HepG2 (cell line): ENCODE results near the gene FOXA1. TPM values are rescaled to one million over a fixed set of nuclear protein-coding genes. Genes with fewer than 3 reads are reported as not detected.

Experiments used
- ARID2 ChIP-seq: sonication (generic); formaldehyde crosslinking; IDR thresholded peaks from 2 replicates; pipeline ENCODE4 v1.8.1; 2022; ENCODE audit warnings: mild to moderate bottlenecking, missing genetic modification reagents, borderline replicate concordance
- E2F5 ChIP-seq: sonication (generic); formaldehyde crosslinking; conservative IDR thresholded peaks from 2 replicates; pipeline ENCODE4 v1.4.0; 2020; ENCODE audit warnings: missing genetic modification reagents
- HOXA3 ChIP-seq: sonication (generic); formaldehyde crosslinking; IDR thresholded peaks from 2 replicates; pipeline ENCODE4 v1.5.0; 2020; ENCODE audit warnings: missing genetic modification reagents
- LCORL ChIP-seq, 2 experiments: fragments of 450-650 bp in 1 of 2; sonication (generic) in 1 of 2; formaldehyde crosslinking in 1 of 2; IDR thresholded peaks; 2 replicates each; pipeline versions ENCODE4 v1.5.0 to v1.6.1; 2017 to 2020; ENCODE audit warnings: antibody characterized with exemption in 1 of 2, missing genetic modification reagents in 1 of 2
- NCOA5 ChIP-seq: sonication (generic); formaldehyde crosslinking; IDR thresholded peaks from 2 replicates; pipeline ENCODE4 v1.4.0; 2020; ENCODE audit warnings: missing genetic modification reagents
- NPAS2 ChIP-seq: sonication (generic); formaldehyde crosslinking; IDR thresholded peaks from 2 replicates; pipeline ENCODE4 v1.8.0; 2022; ENCODE audit warnings: mild to moderate bottlenecking, missing genetic modification reagents, borderline replicate concordance
- PAX8 ChIP-seq: sonication (generic); formaldehyde crosslinking; IDR thresholded peaks from 2 replicates; pipeline ENCODE4 v1.8.0; 2022; ENCODE audit warnings: mild to moderate bottlenecking, missing genetic modification reagents, borderline replicate concordance
- PLSCR1 ChIP-seq: sonication (generic); formaldehyde crosslinking; IDR thresholded peaks from 2 replicates; pipeline ENCODE4 v1.5.0; 2020; ENCODE audit warnings: missing genetic modification reagents, mild to moderate bottlenecking, borderline replicate concordance
- RARA ChIP-seq: IDR thresholded peaks from 2 replicates; pipeline ENCODE4 v1.6.1; 2016; ENCODE audit warnings: missing genetic modification reagents, missing compliant biosample characterization
- RARG ChIP-seq: sonication (generic); formaldehyde crosslinking; IDR thresholded peaks from 2 replicates; pipeline ENCODE4 v1.4.0; 2020; ENCODE audit warnings: low read depth, mild to moderate bottlenecking, missing genetic modification reagents
- RFXAP ChIP-seq: sonication (generic); formaldehyde crosslinking; IDR thresholded peaks from 2 replicates; pipeline ENCODE4 v1.4.0; 2020; ENCODE audit warnings: missing genetic modification reagents, borderline replicate concordance
- ZFP41 ChIP-seq: sonication (generic); formaldehyde crosslinking; IDR thresholded peaks from 2 replicates; pipeline ENCODE4 v1.4.0; 2020; ENCODE audit warnings: mild to moderate bottlenecking, missing genetic modification reagents, borderline replicate concordance
- ZNF10 ChIP-seq: sonication (generic); formaldehyde crosslinking; IDR thresholded peaks from 2 replicates; pipeline ENCODE4 v1.4.0; 2020; ENCODE audit warnings: mild to moderate bottlenecking, low read depth, missing genetic modification reagents, borderline replicate concordance
- ZNF280D ChIP-seq: sonication (generic); formaldehyde crosslinking; IDR thresholded peaks from 2 replicates; pipeline ENCODE4 v1.5.1; 2020; ENCODE audit warnings: mild to moderate bottlenecking, missing genetic modification reagents
- ZNF557 ChIP-seq: sonication (generic); formaldehyde crosslinking; IDR thresholded peaks from 2 replicates; pipeline ENCODE4 v1.4.0; 2020; ENCODE audit warnings: missing genetic modification reagents
- ZNF558 ChIP-seq: sonication (generic); formaldehyde crosslinking; IDR thresholded peaks from 2 replicates; pipeline ENCODE4 v1.9.0; 2022; ENCODE audit warnings: mild to moderate bottlenecking, missing genetic modification reagents, borderline replicate concordance
- polyA plus RNA-seq, 8 experiments: library from polyadenylated mRNA; depleted of rRNA in 3 of 8; stranded (reverse) in 7 of 8; unstranded in 1 of 8; fragments of >200 nt; fragmentation: Illumina TruSeq in 4 of 8; extraction: Trizol in 4 of 8; gene quantifications; 2 replicates each; pipeline versions ENCODE4 v1.2.1 to v1.2.3, GENCODE V29; 2011 to 2016; ENCODE audit warnings: low read depth in 4 of 8, missing spikeins in 1 of 8, mixed read lengths in 1 of 8; ENCODE audit not compliant: insufficient read depth in 1 of 8
- total RNA-seq, 5 experiments: library from RNA; depleted of rRNA; stranded (reverse); fragments of >200 nt; fragmentation: Illumina TruSeq; extraction: Trizol; gene quantifications; 2 replicates each; pipeline ENCODE4 v1.2.3, GENCODE V29; 2016; ENCODE audit warnings: low read depth in 1 of 5
- TF ChIP-seq, protein P1 (sequence below): sonication (generic); formaldehyde crosslinking; IDR thresholded peaks from 2 replicates; pipeline ENCODE4 v1.4.0; 2020; ENCODE audit warnings: missing genetic modification reagents, borderline replicate concordance
- TF ChIP-seq, protein P2 (sequence below): IDR thresholded peaks from 2 replicates; pipeline ENCODE4 v1.6.1; 2016; ENCODE audit warnings: low read depth, control low read depth

The FOXA1 gene
- total and polyA plus RNA-seq, 2 of the 13 experiments (the other 11 are each of a cell fraction or from before 2014, with no cell fraction given): 43.4 to 58.6 TPM

DNA sequence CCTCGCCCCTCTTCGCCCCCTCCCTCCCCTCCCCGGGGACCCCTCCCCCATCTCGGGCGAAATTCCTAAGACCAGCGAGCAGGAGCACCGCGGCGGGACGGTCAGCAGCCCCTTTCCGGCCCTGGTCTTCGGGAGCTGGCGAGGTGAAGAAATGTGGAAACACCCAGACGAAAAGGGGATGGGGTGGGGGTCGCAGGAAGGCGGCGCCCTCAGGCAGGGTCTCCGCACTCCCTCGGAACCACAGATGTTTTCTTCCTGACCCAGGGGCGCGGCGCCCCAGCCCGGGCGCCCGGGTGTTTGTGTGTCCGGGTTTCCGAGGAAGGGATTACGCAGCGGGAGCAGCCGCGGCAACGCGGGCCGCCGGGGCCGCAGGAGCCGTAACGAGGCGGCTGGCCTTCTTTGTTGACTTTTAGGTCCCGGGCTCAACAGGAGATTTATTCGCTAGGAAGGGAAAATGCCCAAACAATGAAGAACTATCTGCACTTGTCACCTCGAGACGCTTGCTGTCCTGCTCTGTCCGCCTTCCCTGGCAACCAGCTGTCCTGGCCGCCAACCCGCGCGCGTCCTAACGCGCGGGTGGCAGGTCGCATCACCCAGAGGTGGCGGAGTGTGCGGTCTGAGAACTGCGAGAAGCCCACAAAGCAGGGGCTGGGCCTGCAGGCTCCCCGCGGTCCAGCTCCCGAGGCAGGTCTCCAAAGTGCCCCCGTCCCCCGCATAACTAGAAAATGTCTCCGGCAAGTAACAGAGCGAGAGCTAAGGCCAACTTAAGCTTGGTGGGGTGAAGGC is 7.0 kb downstream of the FOXA1 start (continued):
- TF ChIP-seq ARID2 (CRISPR knock-in tag) (0 out of 2 replicates have a peak, but pooled peaks have one; percentile 9), RFXAP (CRISPR knock-in tag) (no peak; the same call in 1 of the 2 replicates), LCORL (IDR thresholded peaks at IDR 0.05) (no peak), LCORL (CRISPR knock-in tag; IDR thresholded peaks at IDR 0.05) (peak; percentile 92), ZNF10 (no peak), NCOA5 (CRISPR knock-in tag) (no peak), E2F5 (CRISPR knock-in tag) (no peak), NPAS2 (CRISPR knock-in tag) (0 out of 2 replicates have a peak, but pooled peaks have one; percentile 65), ZNF280D (CRISPR knock-in tag) (peak; percentile 95), PLSCR1 (CRISPR knock-in tag) (peak; percentile 83; the same call in 1 of the 2 replicates), PAX8 (CRISPR knock-in tag) (no peak; the same call in 1 of the 2 replicates), ZNF558 (CRISPR knock-in tag) (peak; percentile 83; the same call in 1 of the 2 replicates), ZNF557 (CRISPR knock-in tag) (no peak), RARA (no peak; the same call in 1 of the 2 replicates), RARG (CRISPR knock-in tag) (no peak), ZFP41 (CRISPR knock-in tag) (peak; percentile 8; the same call in 1 of the 2 replicates), HOXA3 (CRISPR knock-in tag) (peak; percentile 74)
- TF ChIP-seq, protein P1, sequence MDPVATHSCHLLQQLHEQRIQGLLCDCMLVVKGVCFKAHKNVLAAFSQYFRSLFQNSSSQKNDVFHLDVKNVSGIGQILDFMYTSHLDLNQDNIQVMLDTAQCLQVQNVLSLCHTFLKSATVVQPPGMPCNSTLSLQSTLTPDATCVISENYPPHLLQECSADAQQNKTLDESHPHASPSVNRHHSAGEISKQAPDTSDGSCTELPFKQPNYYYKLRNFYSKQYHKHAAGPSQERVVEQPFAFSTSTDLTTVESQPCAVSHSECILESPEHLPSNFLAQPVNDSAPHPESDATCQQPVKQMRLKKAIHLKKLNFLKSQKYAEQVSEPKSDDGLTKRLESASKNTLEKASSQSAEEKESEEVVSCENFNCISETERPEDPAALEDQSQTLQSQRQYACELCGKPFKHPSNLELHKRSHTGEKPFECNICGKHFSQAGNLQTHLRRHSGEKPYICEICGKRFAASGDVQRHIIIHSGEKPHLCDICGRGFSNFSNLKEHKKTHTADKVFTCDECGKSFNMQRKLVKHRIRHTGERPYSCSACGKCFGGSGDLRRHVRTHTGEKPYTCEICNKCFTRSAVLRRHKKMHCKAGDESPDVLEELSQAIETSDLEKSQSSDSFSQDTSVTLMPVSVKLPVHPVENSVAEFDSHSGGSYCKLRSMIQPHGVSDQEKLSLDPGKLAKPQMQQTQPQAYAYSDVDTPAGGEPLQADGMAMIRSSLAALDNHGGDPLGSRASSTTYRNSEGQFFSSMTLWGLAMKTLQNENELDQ (CRISPR knock-in tag): no peak
- TF ChIP-seq, protein P2, sequence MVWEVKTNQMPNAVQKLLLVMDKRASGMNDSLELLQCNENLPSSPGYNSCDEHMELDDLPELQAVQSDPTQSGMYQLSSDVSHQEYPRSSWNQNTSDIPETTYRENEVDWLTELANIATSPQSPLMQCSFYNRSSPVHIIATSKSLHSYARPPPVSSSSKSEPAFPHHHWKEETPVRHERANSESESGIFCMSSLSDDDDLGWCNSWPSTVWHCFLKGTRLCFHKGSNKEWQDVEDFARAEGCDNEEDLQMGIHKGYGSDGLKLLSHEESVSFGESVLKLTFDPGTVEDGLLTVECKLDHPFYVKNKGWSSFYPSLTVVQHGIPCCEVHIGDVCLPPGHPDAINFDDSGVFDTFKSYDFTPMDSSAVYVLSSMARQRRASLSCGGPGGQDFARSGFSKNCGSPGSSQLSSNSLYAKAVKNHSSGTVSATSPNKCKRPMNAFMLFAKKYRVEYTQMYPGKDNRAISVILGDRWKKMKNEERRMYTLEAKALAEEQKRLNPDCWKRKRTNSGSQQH (CRISPR knock-in tag): peak; percentile 84; the same call in 1 of the 2 replicates
